HFFc6 (cell line): ENCODE measurements around the gene ARL5C. TPM values are rescaled to one million over a fixed set of nuclear protein-coding genes. Genes with fewer than 3 reads are reported as not detected.
"Not testable (repeated sequence)": the region's sequence is repeated elsewhere in the genome, so short reads cannot be mapped to it uniquely, and the experiment has no call there.

Experiments
- DNase-seq: peaks from one replicate; pipeline ENCODE4 v3.0.0-alpha.2; 2018
- H3K27ac Mint-ChIP-seq: 2 replicates; pipeline ENCODE4 v1.8.0; 2020; ENCODE audit warnings: mild to moderate bottlenecking, mixed read lengths
- H3K27me3 Mint-ChIP-seq: 2 replicates; pipeline ENCODE4 v1.8.0; 2021; ENCODE audit warnings: mild to moderate bottlenecking, moderate library complexity, mixed read lengths; ENCODE audit not compliant: insufficient read depth
- H3K36me3 Mint-ChIP-seq: 2 replicates; pipeline ENCODE4 v1.8.0; 2021; ENCODE audit warnings: low read depth, mixed read lengths
- H3K4me1 Mint-ChIP-seq: 2 replicates; pipeline ENCODE4 v1.8.0; 2020; ENCODE audit warnings: low read depth, mixed read lengths
- H3K4me3 Mint-ChIP-seq: 2 replicates; pipeline ENCODE4 v1.8.0; 2020; ENCODE audit warnings: mild to moderate bottlenecking, moderate library complexity, mixed read lengths
- H3K9me3 Mint-ChIP-seq: 2 replicates; pipeline ENCODE4 v1.8.0; 2020; ENCODE audit warnings: mild to moderate bottlenecking, mixed read lengths
- total RNA-seq, 6 experiments: library from RNA; stranded (reverse); fragmentation: NEBNext Ultra II Directional; extraction: Animal tissue kit (Norgen Biotek cat#: 25700); gene quantifications; 2 replicates in 1 of 6; 3 replicates in 5 of 6; pipeline ENCODE4 v1.2.3, GENCODE V29; 2021
- TF ChIP-seq, protein P1 (sequence below): fragments of 200-600 bp; sonication (generic); IDR thresholded peaks from 2 replicates; pipeline ENCODE4 v1.5.0; 2021; ENCODE audit warnings: antibody characterized with exemption, mild to moderate bottlenecking

Gene ARL5C
- total RNA-seq, 6 experiments from 2014 or later, result not detected

DNA sequence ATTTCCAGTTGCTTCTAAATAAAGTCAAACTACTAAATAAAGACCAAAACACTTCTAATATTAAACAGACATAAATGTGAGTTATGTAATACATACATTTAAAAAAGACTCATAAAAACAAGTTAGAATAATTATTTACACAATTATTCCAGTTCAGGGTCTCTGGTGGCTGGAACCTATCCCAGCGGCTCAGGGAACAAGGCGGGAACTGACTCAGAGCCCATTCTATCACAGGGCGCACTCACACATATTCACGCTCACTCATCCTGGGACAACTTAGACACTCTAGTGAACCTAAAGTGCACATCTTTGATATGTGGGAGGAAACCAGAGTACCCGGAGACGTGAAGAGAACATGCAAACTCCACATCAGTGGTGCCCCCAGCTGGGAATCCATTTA, 39.5 kb downstream of the ARL5C start:
- no peaks in the 10 kb centered on the region for H3K36me3 Mint-ChIP-seq
- no peaks in the 10 kb centered on the region for H3K9me3 Mint-ChIP-seq
- H3K27me3 Mint-ChIP-seq, result 0 out of 2 replicates have a peak, but pooled peaks cover 3% of the 10 kb centered on the region
- no peak for DNase-seq
- no peak overlapping the region for H3K27ac Mint-ChIP-seq
- H3K4me3 Mint-ChIP-seq, result no peak overlapping the region
- TF ChIP-seq, protein P1, sequence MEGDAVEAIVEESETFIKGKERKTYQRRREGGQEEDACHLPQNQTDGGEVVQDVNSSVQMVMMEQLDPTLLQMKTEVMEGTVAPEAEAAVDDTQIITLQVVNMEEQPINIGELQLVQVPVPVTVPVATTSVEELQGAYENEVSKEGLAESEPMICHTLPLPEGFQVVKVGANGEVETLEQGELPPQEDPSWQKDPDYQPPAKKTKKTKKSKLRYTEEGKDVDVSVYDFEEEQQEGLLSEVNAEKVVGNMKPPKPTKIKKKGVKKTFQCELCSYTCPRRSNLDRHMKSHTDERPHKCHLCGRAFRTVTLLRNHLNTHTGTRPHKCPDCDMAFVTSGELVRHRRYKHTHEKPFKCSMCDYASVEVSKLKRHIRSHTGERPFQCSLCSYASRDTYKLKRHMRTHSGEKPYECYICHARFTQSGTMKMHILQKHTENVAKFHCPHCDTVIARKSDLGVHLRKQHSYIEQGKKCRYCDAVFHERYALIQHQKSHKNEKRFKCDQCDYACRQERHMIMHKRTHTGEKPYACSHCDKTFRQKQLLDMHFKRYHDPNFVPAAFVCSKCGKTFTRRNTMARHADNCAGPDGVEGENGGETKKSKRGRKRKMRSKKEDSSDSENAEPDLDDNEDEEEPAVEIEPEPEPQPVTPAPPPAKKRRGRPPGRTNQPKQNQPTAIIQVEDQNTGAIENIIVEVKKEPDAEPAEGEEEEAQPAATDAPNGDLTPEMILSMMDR, result no peak
- H3K4me1 Mint-ChIP-seq, result peaks cover under 1% of the 10 kb centered on the region

DNA sequence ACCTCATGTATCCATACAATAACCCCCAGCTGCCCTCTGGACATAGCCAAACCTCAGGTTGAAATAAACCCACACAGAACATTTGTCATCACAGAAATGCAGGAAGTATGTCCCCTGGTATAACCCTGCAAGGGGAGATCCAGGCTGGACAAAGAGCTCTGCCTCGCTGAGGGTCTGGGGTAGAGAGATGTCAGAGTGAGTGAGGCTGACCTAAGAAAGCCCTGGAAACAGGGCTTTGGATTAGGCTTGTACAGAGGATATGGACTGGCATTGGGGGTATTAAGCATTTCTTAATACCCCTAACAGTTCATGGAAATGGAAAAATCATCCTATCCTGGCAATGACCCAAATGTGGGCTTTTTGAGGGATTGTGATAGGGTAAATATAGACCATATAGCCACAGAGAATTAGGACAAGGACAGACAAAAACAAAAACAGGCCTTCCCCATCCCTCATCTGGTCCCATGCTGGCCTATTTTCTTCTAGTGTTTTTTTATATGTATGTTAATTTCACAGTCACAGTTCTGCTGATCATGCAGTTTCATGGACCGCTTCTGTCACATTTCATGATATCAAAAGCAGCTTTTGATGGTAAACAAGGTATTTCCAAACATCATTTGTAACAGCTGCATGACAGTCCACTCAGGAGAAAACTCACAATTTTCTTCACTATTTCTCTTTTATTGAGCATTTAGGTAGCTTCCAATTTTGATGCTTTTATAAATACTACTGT, 40.7 kb downstream of the ARL5C start:
- Mint-ChIP-seq H3K27ac (no peak overlapping the region), H3K27me3 (0 out of 2 replicates have a peak, but pooled peaks cover 3% of the 10 kb centered on the region), H3K4me1 (no peaks in the 10 kb centered on the region), H3K4me3 (no peak overlapping the region), H3K9me3 (no peaks in the 10 kb centered on the region), H3K36me3 (no peaks in the 10 kb centered on the region)
- TF ChIP-seq, protein P1, result no peak
- no peak for DNase-seq

DNA sequence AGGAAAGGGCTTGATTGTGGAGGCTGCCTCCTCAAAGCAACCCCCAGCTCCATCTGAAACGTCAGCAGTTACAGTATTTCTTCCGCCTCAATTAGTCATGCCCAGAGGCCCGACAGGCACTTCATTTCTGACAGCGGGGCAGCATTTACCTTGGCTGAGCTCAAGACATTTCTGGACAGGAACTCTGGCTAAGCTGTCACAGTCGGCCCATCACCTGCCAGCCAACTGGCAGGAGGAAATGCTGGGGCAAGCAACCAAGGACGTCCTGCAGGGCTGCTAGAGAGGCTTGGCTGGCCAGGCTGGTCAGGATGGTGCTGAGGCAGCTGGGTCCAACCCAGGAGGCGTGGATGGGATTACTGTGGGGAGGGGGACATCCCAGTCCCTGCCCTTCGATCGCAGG, 42.3 kb downstream of the ARL5C start:
- DNase-seq, result no peak
- Mint-ChIP-seq H3K9me3 (no peaks in the 10 kb centered on the region), H3K27ac (no peak overlapping the region), H3K27me3 (0 out of 2 replicates have a peak, but pooled peaks cover 3% of the 10 kb centered on the region), H3K36me3 (no peaks in the 10 kb centered on the region), H3K4me3 (no peak overlapping the region), H3K4me1 (no peaks in the 10 kb centered on the region)
- TF ChIP-seq, protein P1, result no peak

DNA sequence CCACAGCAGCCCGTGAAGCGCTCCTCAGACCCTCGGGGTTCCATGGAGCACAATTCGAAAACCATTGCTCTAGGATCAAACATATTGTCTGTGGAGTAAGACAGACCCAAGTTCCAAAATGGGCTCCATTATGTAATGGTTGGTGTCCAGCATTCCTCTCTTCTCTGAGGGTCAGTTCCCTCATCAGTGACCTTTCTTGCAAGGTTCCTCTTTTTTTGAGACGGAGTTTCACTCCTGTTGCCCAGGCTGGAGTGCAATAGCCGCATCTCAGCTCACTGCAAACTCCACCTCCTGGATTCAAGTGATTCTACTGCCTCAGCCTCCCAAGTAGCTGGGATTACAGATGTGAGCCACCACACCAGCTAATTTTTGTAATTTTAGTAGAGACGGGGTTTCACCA, 43.0 kb downstream of the ARL5C start:
- DNase-seq, result no peak
- no peaks in the 10 kb centered on the region for H3K4me1 Mint-ChIP-seq
- no peaks in the 10 kb centered on the region for H3K36me3 Mint-ChIP-seq
- H3K27me3 Mint-ChIP-seq, result 0 out of 2 replicates have a peak, but pooled peaks cover 3% of the 10 kb centered on the region
- no peak overlapping the region for H3K27ac Mint-ChIP-seq
- H3K9me3 Mint-ChIP-seq, result no peaks in the 10 kb centered on the region
- TF ChIP-seq, protein P1, result no peak
- H3K4me3 Mint-ChIP-seq, result no peak overlapping the region

DNA sequence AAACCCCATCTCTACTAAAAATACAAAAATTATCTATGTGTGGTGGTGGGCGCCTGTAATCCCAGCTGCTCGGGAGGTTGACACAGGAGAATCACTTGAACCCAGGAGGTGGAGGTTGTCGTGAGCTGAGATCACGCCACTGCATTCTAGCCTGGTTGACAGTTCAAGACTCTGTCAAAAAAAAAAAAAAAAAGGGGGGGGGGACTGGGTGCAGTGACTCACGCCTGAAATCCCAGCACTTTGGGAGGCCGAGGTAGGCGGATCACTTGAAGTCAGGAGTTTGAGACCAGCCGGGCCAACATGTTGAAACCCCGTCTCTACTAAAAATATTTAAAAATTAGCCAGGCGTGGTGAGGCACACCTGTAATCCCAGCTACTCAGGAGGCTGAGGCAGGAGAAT, 44.0 kb downstream of the ARL5C start:
- H3K9me3 Mint-ChIP-seq, H3K4me3 Mint-ChIP-seq, H3K36me3 Mint-ChIP-seq, DNase-seq, H3K27ac Mint-ChIP-seq, H3K4me1 Mint-ChIP-seq, H3K27me3 Mint-ChIP-seq: not testable (repeated sequence)

DNA sequence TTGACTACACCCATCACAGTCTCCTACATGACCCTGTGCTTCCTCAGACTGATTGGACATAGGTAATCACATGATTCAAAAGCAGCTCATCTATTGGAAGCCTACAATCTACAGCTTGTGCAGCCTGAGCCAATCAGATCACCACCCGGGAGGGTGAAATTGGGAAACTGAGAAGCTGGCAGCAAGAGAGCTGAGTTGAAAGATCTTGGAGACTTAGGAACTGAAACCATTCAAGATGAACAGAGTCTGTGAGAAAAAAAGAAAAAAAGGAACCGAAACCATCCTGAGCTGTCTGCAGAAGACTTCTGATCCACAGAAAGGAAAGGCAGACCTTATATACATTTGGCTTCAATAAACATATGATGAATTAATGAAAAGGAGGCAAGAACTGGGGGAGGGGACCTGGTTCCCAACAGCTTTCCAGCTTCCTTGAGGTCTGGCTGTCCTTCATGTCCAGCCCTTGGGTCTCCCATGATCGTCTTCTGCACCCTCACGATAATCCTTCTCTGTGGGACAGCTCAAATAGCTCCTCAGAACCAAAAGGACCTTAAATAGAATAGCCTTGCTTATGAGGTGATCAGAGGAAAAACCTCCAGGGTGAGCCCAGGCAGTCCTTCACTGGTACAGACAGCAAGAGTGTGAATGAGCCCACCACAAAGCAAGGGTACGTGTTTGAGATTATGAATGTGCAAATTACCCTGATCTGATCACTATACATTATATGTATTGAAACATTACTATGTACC, 47.1 kb downstream of the ARL5C start:
- H3K4me1 Mint-ChIP-seq, result peaks cover 19% of the 10 kb centered on the region
- no peak overlapping the region for H3K4me3 Mint-ChIP-seq
- H3K27ac Mint-ChIP-seq, result no peak overlapping the region
- H3K36me3 Mint-ChIP-seq, result peaks cover 6% of the 10 kb centered on the region
- H3K9me3 Mint-ChIP-seq, result no peaks in the 10 kb centered on the region
- TF ChIP-seq, protein P1, result no peak
- DNase-seq, result no peak
- H3K27me3 Mint-ChIP-seq, result 0 out of 2 replicates have a peak, but pooled peaks cover 3% of the 10 kb centered on the region
